ENCODE measurements around the gene CATSPERE.
"Not testable (repeated sequence)": the region's sequence is repeated elsewhere in the genome, so short reads cannot be mapped to it uniquely, and the experiment has no call there.

- TF ChIP-seq, protein P1, sequence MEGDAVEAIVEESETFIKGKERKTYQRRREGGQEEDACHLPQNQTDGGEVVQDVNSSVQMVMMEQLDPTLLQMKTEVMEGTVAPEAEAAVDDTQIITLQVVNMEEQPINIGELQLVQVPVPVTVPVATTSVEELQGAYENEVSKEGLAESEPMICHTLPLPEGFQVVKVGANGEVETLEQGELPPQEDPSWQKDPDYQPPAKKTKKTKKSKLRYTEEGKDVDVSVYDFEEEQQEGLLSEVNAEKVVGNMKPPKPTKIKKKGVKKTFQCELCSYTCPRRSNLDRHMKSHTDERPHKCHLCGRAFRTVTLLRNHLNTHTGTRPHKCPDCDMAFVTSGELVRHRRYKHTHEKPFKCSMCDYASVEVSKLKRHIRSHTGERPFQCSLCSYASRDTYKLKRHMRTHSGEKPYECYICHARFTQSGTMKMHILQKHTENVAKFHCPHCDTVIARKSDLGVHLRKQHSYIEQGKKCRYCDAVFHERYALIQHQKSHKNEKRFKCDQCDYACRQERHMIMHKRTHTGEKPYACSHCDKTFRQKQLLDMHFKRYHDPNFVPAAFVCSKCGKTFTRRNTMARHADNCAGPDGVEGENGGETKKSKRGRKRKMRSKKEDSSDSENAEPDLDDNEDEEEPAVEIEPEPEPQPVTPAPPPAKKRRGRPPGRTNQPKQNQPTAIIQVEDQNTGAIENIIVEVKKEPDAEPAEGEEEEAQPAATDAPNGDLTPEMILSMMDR (IDR thresholded peaks at IDR 0.05): not testable (repeated sequence)
- TF ChIP-seq POLR2A (IDR thresholded peaks at IDR 0.05): not testable (repeated sequence)
These were observed 205.8 kb downstream of the CATSPERE start for GRCh38 chr1:244666672-244667418.

Data from adrenal gland (tissue), 5 donors.